ENCODE data around the gene THG1L. TPM values are rescaled to one million over a fixed set of nuclear protein-coding genes. Genes with fewer than 3 reads are reported as not detected.

Gene THG1L
- total RNA-seq, 1 experiment from 2014 or later = 45.3 TPM

DNA sequence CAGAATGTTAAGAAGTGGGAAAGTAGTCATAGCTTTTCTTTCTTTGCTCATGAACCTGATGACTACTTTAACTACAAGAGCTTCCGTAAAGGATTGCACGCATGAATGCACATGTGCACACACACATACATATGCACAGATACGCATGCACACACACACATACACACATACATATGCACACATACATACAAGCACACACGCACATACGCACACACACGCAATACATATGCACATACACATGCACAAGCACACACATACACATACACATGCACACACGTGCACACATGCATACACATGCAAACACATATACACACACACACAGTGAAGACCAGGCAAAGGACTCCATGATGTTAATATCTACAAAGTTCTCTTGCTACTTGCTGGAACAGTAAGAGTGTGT is 35.2 kb downstream of the THG1L start:
- Histone ChIP-seq H3K9me3 (ENCODE audit: low read length) (no peaks in the 10 kb centered on the region), H3K9ac (ENCODE audit: low read length) (no peak overlapping the region), H3K4me2 (ENCODE audit: low read length) (no peak overlapping the region), H3K4me3 (ENCODE audit: low read length) (no peak overlapping the region), H3K27ac (ENCODE audit: low read length) (no peak overlapping the region), H3K36me3 (ENCODE audit: low read depth, low read length) (no peaks in the 10 kb centered on the region), H3K27me3 (ENCODE audit: low read length) (no peaks in the 10 kb centered on the region), H3K9me2 (replicated peaks; ENCODE audit: low read length) (no peaks in the 10 kb centered on the region), H2AFZ (ENCODE audit: low read length) (no peak overlapping the region), H3K79me2 (ENCODE audit: low read length) (no peaks in the 10 kb centered on the region), H3F3A (ENCODE audit: low read length, unreplicated experiment) (no peaks in the 10 kb centered on the region), H4K20me1 (ENCODE audit: low read length) (no peaks in the 10 kb centered on the region), H3K4me1 (ENCODE audit: insufficient read depth, low read length) (peaks cover 12% of the 10 kb centered on the region)
- CTCF ChIA-PET = interaction anchor here (0.6 kb wide), 1 partner anchor 106 kb away, joined by 3 read pairs; no protein-coding TSS in a partner anchor
- DNase-seq (no peak), ATAC-seq (no peak)
- no TSS peak for BruUV-seq (replicated peaks)
- POLR2A ChIA-PET (ENCODE audit: unreplicated experiment) = no interaction called here
- intact Hi-C loops (cut with micrococcal nuclease) = loop anchor here (10.0 kb wide), 1 partner anchor 1368 kb away; no protein-coding TSS in a partner anchor
- TF ChIP-seq EZH2phosphoT487 (IDR thresholded peaks at IDR 0.05; ENCODE audit: borderline replicate concordance, low read length) = no peak
- no peak for TF ChIP-seq CTCF (conservative IDR thresholded peaks at IDR 0.05; ENCODE audit: low read depth, low read length)
- TF ChIP-seq EZH2 (IDR thresholded peaks at IDR 0.05; ENCODE audit: low read length, unreplicated experiment) = no peak

GRCh38 chr5:157766902-157767301 is 35.7 kb downstream of the THG1L start:
- intact Hi-C loops (cut with micrococcal nuclease) = loop anchor here (10.0 kb wide), 1 partner anchor 1368 kb away; no protein-coding TSS in a partner anchor

More at GRCh38 chr5:157766902-157767301, 35.7 kb downstream of the THG1L start:
- no peaks in the 10 kb centered on the region for H3K79me2 ChIP-seq (ENCODE audit: low read length)
- BruUV-seq (replicated peaks) = no TSS peak
- H3K27me3 ChIP-seq (ENCODE audit: low read length) = no peaks in the 10 kb centered on the region
- no peak overlapping the region for H3K9ac ChIP-seq (ENCODE audit: low read length)
- H3K9me2 ChIP-seq (replicated peaks; ENCODE audit: low read length) = no peaks in the 10 kb centered on the region
- H3K9me3 ChIP-seq (ENCODE audit: low read length) = no peaks in the 10 kb centered on the region
- no peaks in the 10 kb centered on the region for H4K20me1 ChIP-seq (ENCODE audit: low read length)
- CTCF ChIA-PET = no interaction called here
- TF ChIP-seq EZH2phosphoT487 (IDR thresholded peaks at IDR 0.05; ENCODE audit: borderline replicate concordance, low read length) = no peak
- no peak for TF ChIP-seq EZH2 (IDR thresholded peaks at IDR 0.05; ENCODE audit: low read length, unreplicated experiment)
- no peak for TF ChIP-seq CTCF (conservative IDR thresholded peaks at IDR 0.05; ENCODE audit: low read depth, low read length)
- DNase-seq (no peak), ATAC-seq (no peak)
- no peaks in the 10 kb centered on the region for H3K36me3 ChIP-seq (ENCODE audit: low read depth, low read length)
- H2AFZ ChIP-seq (ENCODE audit: low read length) = no peak overlapping the region
- peaks cover 12% of the 10 kb centered on the region for H3K4me1 ChIP-seq (ENCODE audit: insufficient read depth, low read length)
- H3K4me2 ChIP-seq (ENCODE audit: low read length) = no peak overlapping the region
- no peaks in the 10 kb centered on the region for H3F3A ChIP-seq (ENCODE audit: low read length, unreplicated experiment)
- no peak overlapping the region for H3K27ac ChIP-seq (ENCODE audit: low read length)
- no peak overlapping the region for H3K4me3 ChIP-seq (ENCODE audit: low read length)
- POLR2A ChIA-PET (ENCODE audit: unreplicated experiment) = no interaction called here
